Stimulated activated CD8-positive, alpha-beta memory T cell treated with anti-CD3 and anti-CD28 coated beads, Interleukin-4, amount 100 ng/mL, for 24 hours (primary cell): ENCODE data around the gene DNTT.

Experiments used
- DNase-seq: peaks from one replicate; pipeline ENCODE4 v3.0.0-alpha.2; 2020; ENCODE audit warnings: low read depth

The DNTT gene

DNA sequence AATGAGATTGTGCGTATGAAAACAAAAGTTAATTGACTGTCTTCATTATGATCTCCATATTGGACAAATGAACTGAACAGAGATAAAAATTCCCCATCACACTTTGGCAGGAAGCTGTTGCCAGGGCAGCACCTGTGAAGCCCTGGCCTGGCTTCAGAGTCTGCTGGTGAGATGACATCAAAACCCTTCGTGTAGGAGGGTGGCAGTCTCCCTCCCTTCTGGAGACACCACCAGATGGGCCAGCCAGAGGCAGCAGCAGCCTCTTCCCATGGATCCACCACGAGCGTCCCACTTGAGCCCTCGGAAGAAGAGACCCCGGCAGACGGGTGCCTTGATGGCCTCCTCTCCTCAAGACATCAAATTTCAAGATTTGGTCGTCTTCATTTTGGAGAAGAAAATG, at the start of gene DNTT:
TSS of gene DNTT (plus strand) at position 205 of the 400 bp plus-strand sequence. CDS start at position 269, 64 bp downstream.
- no peak for DNase-seq

DNA sequence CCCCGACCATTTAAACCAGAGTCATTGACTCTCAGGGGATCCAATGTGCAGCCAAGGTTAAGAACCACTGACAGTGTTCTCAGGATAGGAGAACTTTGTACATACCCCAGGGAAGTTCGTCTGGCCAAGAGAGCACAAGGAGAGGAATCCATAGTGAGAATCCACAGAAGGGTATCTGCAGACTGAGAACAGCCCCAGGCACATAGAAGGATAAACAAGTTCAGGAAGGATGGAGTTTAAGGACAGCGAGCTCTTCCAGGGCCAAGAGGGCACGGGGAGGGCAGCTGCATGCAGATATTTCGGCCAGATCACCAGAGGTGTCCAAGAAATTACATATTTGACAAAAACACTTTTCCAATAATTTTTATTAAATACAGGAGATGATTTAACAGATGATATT, 49.3 kb upstream of the DNTT start:
- DNase-seq: no peak

DNA sequence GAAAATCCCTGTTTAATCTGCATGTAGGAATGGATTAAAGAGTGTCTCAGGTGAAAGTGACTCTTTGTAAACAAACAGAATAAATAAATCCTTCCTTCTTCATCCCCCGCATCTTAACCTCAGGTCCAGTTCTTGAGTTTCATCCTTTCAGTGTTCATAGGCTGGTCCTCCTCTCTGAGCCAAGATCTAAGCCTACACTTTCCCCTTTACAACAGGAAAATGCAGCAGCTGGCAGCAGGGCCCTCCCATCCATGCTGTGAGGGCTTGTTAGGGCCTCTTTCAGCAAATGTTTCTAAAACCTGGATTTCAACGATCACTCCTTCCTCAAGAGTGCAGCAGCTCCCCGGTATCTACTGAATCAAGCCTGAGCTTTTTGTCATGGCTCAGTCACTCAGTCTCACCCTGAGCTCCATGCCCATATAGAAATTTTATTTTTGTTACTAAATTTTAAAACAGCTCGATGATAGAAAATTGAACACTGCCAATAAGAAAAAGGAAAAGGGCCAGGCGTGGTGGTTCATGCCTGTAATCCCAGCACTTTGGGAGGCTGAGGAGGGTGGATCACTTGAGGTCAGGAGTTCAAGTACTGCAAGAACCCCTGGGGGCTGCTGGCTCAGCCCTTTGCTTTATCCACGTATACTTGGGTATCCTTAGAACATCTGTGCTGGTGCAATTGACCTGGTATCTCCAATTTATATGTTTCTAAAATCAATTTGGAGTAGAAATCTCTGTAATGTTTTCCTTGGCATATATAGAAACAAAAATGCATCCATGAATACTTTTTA, 48.5 kb upstream of the DNTT start:
- no peak for DNase-seq

GRCh38 chr10:96257944-96258343, 46.3 kb upstream of the DNTT start:
- DNase-seq: no peak

GRCh38 chr10:96259150-96259549, 45.1 kb upstream of the DNTT start:
- no peak for DNase-seq

DNA sequence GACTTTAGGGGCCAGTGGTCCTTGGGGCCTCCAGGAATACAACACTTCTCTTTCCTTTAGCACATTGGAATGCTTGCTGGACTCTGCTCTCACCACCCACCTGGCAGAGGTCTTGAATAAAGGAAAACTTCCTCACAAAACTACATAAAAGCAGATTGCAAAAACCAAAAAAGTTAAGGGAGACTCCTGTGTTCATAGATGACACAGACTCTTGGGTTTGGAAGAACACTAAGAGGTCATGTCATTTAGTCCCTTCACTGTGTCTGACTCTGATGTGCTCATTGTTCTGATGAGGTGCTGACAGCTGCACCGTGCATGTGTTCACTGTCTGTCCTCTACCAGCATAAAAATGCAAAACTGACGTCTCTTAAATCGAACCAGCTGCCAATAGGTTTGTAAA, 44.2 kb upstream of the DNTT start:
- DNase-seq: no peak

- DNase-seq: no peak
These were observed 43.1 kb upstream of the DNTT start for GRCh38 chr10:96261132-96261531.

DNA sequence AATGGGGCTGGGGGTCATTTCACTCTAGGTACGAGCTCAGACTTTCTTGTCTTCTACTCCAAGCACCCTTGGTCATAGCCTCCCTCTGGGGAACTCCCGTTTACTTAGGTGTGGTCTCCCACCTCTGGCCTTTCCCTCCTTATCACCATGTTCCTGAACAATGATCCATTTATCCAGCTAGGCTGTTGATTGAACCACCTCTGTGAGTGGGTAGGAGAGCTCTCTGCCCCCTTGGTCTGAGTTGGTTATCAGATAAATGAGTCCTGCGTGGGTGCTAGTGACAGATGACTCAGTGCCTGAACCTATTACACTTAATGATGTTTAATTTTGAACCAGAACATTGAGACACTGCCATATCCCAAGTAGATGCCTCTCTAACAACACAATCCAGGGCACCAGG, 42.3 kb upstream of the DNTT start:
- DNase-seq: no peak

DNA sequence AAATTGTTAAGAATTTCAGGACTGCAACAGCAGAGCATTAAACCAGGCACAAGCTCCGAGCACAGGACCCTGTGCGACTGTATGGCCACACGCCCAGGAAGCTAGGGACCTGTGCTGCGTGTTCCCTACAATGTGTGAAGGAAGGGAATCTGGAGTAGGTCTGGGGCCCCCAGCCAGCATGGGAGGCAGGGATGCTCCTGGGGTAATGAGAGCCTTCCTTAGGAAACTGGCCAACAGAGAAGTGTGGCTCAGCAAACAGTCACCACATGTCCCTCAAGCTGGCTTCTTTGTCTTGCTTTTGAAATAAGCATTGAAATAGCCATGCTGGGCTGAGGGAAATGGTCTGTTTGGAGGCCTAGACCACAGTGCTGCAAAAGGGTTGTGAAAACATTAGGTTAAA, 41.1 kb upstream of the DNTT start:
- no peak for DNase-seq

DNA sequence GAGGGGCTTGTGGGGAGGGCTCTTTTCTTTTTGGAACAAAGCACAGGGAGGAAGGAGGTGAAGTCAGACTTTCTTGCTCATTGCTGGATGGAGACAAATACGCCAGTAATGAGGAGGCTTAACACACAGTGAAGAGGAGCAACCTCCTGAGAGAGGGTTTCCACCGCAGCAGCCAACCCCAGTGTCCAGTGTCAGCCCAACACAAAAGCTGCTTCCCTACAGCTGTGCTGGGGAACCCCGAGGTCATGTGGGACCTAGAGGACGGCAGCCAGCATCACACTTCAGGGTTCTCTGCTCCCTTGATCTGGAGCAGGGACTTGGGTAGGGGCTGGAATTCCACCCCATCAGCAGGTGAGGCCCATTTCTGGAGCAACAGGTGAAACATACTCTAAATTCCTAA, 40.6 kb upstream of the DNTT start:
- no peak for DNase-seq

DNA sequence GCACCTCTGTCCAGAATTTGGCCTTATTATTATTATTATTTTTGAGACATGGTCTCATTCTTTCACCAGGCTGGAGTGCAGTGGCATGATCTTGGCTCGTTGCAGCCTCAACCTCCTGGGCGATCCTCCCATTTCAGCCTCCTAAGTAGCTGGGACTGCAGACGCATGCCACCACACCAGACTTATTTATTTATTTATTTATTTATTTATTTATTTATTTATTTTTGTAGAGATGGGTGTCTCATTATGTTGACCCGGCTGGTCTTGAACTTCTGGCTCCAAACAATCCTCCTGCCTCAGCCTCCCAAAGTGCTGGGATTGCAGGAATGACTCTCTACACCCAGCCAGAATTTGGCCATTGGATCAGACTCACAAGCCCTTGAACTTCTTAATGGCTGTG, 39.3 kb upstream of the DNTT start:
- DNase-seq: no peak

GRCh38 chr10:96266118-96266770, 38.0 kb upstream of the DNTT start:
- no peak for DNase-seq

DNA sequence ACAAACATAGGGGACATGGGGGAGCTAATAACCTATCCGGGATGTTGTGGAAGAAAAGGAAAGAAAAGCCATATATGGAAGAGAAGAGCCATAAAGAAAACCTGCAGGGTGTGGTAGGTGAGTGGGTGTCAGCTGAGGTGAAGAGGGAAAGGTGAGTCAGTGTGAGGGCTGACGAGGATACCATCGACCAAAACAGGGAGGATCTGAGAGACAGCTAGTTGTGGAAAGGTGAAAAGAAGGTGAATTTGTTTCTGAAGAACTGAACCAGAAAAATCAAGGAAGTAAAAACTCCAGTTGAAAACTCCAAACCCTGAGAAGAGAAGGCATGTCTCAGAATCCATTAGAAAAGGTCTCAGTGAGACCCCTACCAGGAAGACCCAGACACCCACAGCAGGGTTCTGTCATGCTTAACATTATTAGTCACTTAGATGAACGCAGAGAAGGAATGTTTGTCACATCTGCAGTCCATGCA, 37.0 kb upstream of the DNTT start:
- DNase-seq: no peak

- DNase-seq: no peak
These were observed 35.8 kb upstream of the DNTT start for GRCh38 chr10:96268341-96268909.

GRCh38 chr10:96269438-96270300, 34.6 kb upstream of the DNTT start:
- DNase-seq: no peak

DNA sequence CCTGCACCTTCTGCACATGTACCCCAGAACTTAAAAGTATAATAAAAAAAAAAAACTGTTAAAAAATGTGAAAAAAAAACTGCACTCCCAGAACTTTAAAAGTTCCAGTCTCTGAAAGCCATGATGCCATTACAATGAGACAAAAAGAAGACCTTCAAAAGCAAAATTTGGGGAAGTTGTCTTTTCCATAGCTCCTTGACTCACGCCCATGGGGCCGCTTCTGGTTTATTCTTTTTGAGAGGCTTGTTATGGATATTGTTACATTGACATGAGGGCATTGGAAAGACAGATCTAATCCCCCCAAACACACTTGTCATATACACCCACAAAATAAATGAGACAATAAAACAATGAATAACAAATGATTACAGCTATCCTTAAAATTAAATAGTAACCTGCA, 33.7 kb upstream of the DNTT start:
- no peak for DNase-seq

DNA sequence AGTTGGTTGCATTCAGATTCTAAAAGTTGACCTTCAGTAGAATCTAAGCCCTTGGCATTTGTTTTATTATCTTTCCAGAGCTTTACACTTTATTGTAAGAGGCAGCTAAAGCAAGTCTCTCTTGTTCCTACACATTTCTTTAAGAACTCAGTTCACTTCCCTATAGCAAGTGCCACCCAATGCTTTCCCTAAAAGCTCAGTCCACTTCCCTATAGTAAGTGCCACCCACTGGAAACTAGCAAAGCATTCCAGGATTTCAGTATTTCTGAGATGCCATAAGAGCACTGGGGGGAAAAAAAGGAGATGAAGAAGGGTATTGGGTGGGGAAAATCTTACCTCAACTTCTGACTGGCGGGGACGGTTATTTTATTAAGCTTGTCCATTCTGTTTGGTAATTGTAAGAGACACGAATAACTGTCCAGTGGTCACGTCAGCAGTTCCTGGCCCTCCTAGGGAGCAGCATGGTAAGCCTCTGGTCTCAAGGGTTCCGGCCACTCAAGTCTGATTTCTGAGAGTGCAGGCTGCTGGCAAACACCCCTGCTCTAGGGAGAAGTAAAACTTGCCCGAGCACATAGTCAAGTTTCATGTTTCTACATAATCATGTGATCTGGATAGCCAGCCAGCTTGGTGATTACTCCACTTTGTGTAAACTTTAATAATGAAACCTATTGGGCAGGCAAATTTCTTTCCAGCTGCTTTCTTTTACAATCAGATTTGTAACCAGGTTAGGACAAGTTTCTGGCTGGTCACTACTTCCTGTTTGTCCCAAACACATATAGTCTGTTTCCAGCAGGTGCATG, 33.0 kb upstream of the DNTT start, which contains the start of gene BLNK:
TSS of gene BLNK (minus strand) at position 554 of the 800 bp plus-strand sequence. CDS start at position 383, 171 bp downstream.
- DNase-seq: no peak

- DNase-seq: no peak
These were observed 31.6 kb upstream of the DNTT start for GRCh38 chr10:96272316-96273280.

GRCh38 chr10:96275685-96276418, 28.4 kb upstream of the DNTT start:
- no peak for DNase-seq
